HEK293 (cell line): ENCODE measurements around the gene TRAF3IP1.

Experiments used
- HIC1 ChIP-seq: fragments of 450-650 bp; formaldehyde crosslinking; IDR thresholded peaks from 2 replicates; pipeline ENCODE4 v1.5.1; 2016; ENCODE audit warnings: missing biosample characterization, missing genetic modification characterization
- IKZF3 ChIP-seq: fragments of 450-650 bp; IDR thresholded peaks from 2 replicates; pipeline ENCODE4 v1.5.0; 2018; ENCODE audit warnings: missing biosample characterization, mild to moderate bottlenecking, missing genetic modification characterization, moderate library complexity
- PATZ1 ChIP-seq: fragments of 450-650 bp; formaldehyde crosslinking; IDR thresholded peaks from 2 replicates; pipeline ENCODE4 v1.5.1; 2016; ENCODE audit warnings: missing biosample characterization, missing genetic modification characterization
- PRDM6 ChIP-seq: fragments of 450-650 bp; formaldehyde crosslinking; IDR thresholded peaks from 2 replicates; pipeline ENCODE4 v1.5.1; 2017; ENCODE audit warnings: missing biosample characterization, missing genetic modification characterization
- SP7 ChIP-seq: fragments of 450-650 bp; formaldehyde crosslinking; IDR thresholded peaks from 2 replicates; pipeline ENCODE4 v1.5.1; 2016; ENCODE audit warnings: missing biosample characterization, missing genetic modification characterization
- ZBTB21 ChIP-seq: fragments of 450-650 bp; formaldehyde crosslinking; IDR thresholded peaks from 2 replicates; pipeline ENCODE4 v1.5.1; 2017; ENCODE audit warnings: missing biosample characterization, missing genetic modification characterization
- ZBTB49 ChIP-seq: fragments of 450-650 bp; formaldehyde crosslinking; IDR thresholded peaks from 2 replicates; pipeline ENCODE4 v1.5.1; 2016; ENCODE audit warnings: missing biosample characterization, missing genetic modification characterization, low read depth
- ZNF214 ChIP-seq: fragments of 450-650 bp; formaldehyde crosslinking; IDR thresholded peaks from 2 replicates; pipeline ENCODE4 v1.5.1; 2017; ENCODE audit warnings: missing biosample characterization, mild to moderate bottlenecking, missing genetic modification characterization, borderline replicate concordance
- ZNF366 ChIP-seq: fragments of 450-650 bp; formaldehyde crosslinking; conservative IDR thresholded peaks from 2 replicates; pipeline ENCODE4 v1.5.1; 2016; ENCODE audit warnings: missing biosample characterization, missing genetic modification characterization
- ZNF394 ChIP-seq: fragments of 450-650 bp; formaldehyde crosslinking; IDR thresholded peaks from 2 replicates; pipeline ENCODE4 v1.5.1; 2016; ENCODE audit warnings: missing biosample characterization, missing genetic modification characterization, mild to moderate bottlenecking, moderate library complexity, borderline replicate concordance
- ZNF398 ChIP-seq: fragments of 450-650 bp; formaldehyde crosslinking; IDR thresholded peaks from 2 replicates; pipeline ENCODE4 v1.5.1; 2017; ENCODE audit warnings: missing biosample characterization, missing genetic modification characterization
- ZNF560 ChIP-seq: fragments of 450-650 bp; formaldehyde crosslinking; IDR thresholded peaks from 2 replicates; pipeline ENCODE4 v1.5.1; 2017; ENCODE audit warnings: missing biosample characterization, missing genetic modification characterization, borderline replicate concordance
- ZNF571 ChIP-seq: fragments of 450-650 bp; formaldehyde crosslinking; IDR thresholded peaks from 2 replicates; pipeline ENCODE4 v1.5.0; 2017; ENCODE audit warnings: missing biosample characterization, missing genetic modification characterization
- ZNF596 ChIP-seq: fragments of 450-650 bp; IDR thresholded peaks from 2 replicates; pipeline ENCODE4 v1.5.0; 2018; ENCODE audit warnings: missing biosample characterization, mild to moderate bottlenecking, missing genetic modification characterization, moderate library complexity
- ZNF76 ChIP-seq: fragments of 450-650 bp; formaldehyde crosslinking; IDR thresholded peaks from 2 replicates; pipeline ENCODE4; 2016; ENCODE audit warnings: low read depth, missing biosample characterization, missing genetic modification characterization, borderline replicate concordance
- ZNF777 ChIP-seq: fragments of 450-650 bp; formaldehyde crosslinking; IDR thresholded peaks from 2 replicates; pipeline ENCODE4 v1.5.1; 2017; ENCODE audit warnings: missing biosample characterization, missing genetic modification characterization, borderline replicate concordance
- TF ChIP-seq, protein P1 (sequence below): fragments of 450-650 bp; formaldehyde crosslinking; conservative IDR thresholded peaks from 2 replicates; pipeline ENCODE4 v1.5.1; 2016; ENCODE audit warnings: low read depth, missing biosample characterization, missing genetic modification characterization
- TF ChIP-seq, protein P2 (sequence below): fragments of 450-650 bp; formaldehyde crosslinking; conservative IDR thresholded peaks from 2 replicates; pipeline ENCODE4 v1.5.1; 2016; ENCODE audit warnings: low read depth, missing biosample characterization, missing genetic modification characterization

TRAF3IP1 gene

DNA sequence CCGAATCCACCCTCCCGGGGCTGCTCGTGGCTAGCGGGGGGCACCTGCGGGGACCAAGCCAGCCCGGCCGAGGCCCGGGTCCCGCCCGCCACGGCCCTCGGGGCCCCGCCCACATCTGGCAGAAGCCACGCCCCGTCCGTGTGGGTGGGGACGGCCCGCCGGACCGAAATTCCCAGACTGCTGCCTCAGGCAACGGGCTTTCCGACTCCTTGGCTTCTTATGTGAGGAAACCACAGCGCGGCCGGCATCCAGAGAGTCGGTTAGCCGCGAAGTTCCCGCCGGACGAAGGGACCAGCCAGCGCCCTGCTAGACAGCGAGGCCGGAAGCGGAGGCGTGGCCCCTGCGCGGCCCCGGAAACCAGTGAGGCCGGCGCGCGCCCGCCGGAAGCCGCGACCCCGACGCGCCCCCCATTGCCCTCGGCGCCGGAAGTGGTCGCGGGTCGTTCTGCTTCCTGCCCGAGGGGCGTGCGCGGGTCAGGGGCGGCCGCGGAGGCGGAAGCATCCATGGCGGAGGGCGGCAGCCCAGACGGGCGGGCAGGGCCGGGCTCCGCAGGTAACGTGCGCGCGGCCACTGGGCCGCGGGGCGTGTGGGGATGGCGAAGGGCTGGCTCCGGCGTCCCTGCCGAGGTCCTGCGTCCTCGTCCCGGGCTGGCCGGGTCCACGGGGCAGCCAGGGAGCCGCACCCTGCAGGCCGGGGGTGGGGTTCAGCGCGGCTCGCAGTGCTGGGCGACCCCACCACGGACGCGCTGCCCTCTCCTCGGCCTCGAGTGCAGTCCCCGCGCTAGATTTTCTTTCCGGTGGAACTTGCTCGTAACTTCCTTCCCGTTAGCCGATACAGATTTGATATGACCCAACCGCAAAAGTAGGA lies 106.5 kb downstream of the TRAF3IP1 start, which contains the start of gene ASB1 (continued):
- TF ChIP-seq HIC1 (tag by site-specific recombination): no peak
- no peak for TF ChIP-seq PRDM6
- TF ChIP-seq SP7: no peak
- TF ChIP-seq ZBTB49 (tag by site-specific recombination): no peak
- no peak for TF ChIP-seq ZNF394 (tag by site-specific recombination)
- TF ChIP-seq ZNF366 (tag by site-specific recombination): no peak
- TF ChIP-seq, protein P1, sequence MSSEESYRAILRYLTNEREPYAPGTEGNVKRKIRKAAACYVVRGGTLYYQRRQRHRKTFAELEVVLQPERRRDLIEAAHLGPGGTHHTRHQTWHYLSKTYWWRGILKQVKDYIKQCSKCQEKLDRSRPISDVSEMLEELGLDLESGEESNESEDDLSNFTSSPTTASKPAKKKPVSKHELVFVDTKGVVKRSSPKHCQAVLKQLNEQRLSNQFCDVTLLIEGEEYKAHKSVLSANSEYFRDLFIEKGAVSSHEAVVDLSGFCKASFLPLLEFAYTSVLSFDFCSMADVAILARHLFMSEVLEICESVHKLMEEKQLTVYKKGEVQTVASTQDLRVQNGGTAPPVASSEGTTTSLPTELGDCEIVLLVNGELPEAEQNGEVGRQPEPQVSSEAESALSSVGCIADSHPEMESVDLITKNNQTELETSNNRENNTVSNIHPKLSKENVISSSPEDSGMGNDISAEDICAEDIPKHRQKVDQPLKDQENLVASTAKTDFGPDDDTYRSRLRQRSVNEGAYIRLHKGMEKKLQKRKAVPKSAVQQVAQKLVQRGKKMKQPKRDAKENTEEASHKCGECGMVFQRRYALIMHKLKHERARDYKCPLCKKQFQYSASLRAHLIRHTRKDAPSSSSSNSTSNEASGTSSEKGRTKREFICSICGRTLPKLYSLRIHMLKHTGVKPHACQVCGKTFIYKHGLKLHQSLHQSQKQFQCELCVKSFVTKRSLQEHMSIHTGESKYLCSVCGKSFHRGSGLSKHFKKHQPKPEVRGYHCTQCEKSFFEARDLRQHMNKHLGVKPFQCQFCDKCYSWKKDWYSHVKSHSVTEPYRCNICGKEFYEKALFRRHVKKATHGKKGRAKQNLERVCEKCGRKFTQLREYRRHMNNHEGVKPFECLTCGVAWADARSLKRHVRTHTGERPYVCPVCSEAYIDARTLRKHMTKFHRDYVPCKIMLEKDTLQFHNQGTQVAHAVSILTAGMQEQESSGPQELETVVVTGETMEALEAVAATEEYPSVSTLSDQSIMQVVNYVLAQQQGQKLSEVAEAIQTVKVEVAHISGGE (tag by site-specific recombination): peak; percentile 90
- TF ChIP-seq ZNF777 (tag by site-specific recombination): no peak
- peak; percentile 64 for TF ChIP-seq IKZF3
- TF ChIP-seq PATZ1: no peak
- no peak for TF ChIP-seq ZNF398
- no peak for TF ChIP-seq ZNF596 (tag by site-specific recombination)
- TF ChIP-seq ZNF214 (tag by site-specific recombination): no peak
- no peak for TF ChIP-seq ZNF560 (tag by site-specific recombination)
- TF ChIP-seq, protein P2, sequence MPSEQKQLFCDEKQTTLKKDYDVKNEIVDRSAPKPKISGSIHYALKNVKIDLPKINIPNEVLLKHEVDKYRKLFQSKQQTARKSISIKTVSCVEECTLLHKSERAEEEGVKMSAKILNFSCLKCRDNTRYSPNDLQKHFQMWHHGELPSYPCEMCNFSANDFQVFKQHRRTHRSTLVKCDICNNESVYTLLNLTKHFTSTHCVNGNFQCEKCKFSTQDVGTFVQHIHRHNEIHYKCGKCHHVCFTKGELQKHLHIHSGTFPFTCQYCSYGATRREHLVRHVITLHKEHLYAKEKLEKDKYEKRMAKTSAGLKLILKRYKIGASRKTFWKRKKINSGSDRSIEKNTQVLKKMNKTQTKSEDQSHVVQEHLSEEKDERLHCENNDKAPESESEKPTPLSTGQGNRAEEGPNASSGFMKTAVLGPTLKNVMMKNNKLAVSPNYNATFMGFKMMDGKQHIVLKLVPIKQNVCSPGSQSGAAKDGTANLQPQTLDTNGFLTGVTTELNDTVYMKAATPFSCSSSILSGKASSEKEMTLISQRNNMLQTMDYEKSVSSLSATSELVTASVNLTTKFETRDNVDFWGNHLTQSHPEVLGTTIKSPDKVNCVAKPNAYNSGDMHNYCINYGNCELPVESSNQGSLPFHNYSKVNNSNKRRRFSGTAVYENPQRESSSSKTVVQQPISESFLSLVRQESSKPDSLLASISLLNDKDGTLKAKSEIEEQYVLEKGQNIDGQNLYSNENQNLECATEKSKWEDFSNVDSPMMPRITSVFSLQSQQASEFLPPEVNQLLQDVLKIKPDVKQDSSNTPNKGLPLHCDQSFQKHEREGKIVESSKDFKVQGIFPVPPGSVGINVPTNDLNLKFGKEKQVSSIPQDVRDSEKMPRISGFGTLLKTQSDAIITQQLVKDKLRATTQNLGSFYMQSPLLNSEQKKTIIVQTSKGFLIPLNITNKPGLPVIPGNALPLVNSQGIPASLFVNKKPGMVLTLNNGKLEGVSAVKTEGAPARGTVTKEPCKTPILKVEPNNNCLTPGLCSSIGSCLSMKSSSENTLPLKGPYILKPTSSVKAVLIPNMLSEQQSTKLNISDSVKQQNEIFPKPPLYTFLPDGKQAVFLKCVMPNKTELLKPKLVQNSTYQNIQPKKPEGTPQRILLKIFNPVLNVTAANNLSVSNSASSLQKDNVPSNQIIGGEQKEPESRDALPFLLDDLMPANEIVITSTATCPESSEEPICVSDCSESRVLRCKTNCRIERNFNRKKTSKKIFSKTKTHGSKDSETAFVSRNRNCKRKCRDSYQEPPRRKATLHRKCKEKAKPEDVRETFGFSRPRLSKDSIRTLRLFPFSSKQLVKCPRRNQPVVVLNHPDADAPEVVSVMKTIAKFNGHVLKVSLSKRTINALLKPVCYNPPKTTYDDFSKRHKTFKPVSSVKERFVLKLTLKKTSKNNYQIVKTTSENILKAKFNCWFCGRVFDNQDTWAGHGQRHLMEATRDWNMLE: peak; percentile 54
- TF ChIP-seq ZBTB21: no peak
- TF ChIP-seq ZNF76 (tag by site-specific recombination): peak; percentile 26; the same call in 1 of the 2 replicates
- TF ChIP-seq ZNF571 (tag by site-specific recombination): no peak
